Stimulated activated CD4-positive, alpha-beta T cell treated with anti-CD3 and anti-CD28 coated beads, Interleukin-1b, Interleukin-23, amount 100 ng/mL, for 48 hours (primary cell): Measurements from ENCODE around the gene DNAH5.

ENCODE experiments used
- DNase-seq: peaks from one replicate; pipeline ENCODE4 v3.0.0-alpha.2; 2020

The DNAH5 gene

DNA sequence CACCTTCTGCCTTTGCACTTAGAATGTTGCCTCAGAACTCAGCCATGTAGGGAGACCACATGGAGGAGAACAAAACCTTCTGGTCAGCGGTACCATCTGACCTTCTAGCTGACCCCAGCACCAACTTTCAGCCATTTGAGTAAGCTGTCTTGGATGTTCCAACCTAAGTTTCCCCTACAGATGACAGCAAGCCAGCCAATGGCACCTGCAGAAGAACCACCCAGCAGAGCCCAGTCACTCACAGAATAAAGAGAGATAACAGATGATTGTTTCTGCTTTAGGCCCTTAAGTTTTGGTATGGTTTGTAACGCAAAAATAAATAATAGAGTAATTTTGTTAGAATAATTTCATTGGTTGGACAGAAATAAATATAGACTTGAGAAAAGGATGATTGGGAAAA is 10.4 kb downstream of the DNAH5 start:
- DNase-seq, result no peak

DNA sequence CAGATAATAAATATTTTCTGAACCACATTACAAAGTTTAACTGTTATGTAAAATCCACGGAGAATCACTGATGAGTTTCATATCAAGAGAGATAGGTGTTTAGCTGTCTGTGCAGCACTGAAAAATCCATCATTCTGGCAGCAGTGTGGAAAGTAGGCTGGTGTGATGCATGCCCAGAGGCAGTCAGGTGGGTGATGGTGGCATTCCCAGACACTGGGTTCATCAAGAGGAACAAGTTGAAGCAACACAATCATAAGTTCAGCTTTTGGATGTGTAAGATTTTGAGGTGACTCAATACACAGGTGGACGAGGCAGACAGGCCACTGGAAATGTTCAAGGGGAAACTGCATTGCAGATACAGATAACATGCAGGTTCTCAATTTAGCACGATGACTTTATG is 11.9 kb downstream of the DNAH5 start:
- DNase-seq, result no peak

DNA sequence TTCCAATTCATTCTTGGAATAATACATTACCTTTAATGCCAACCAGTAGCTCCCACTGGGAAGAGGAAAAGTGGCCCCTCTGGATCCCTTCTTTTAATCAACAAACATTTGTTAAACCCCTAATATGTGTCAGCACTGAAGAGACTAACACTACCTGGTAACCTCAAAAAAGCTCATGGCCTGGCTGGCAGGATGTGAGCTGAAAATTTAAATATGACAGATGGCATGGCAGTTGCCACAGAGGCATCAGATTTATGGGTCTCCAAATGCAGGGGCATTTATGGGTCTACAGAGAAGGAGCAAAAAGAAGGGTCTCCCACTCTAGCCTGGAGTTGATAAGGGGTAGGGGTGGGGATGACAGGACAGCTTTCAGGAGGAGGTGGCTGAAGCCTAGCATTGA is 12.5 kb downstream of the DNAH5 start:
- no peak for DNase-seq

DNA sequence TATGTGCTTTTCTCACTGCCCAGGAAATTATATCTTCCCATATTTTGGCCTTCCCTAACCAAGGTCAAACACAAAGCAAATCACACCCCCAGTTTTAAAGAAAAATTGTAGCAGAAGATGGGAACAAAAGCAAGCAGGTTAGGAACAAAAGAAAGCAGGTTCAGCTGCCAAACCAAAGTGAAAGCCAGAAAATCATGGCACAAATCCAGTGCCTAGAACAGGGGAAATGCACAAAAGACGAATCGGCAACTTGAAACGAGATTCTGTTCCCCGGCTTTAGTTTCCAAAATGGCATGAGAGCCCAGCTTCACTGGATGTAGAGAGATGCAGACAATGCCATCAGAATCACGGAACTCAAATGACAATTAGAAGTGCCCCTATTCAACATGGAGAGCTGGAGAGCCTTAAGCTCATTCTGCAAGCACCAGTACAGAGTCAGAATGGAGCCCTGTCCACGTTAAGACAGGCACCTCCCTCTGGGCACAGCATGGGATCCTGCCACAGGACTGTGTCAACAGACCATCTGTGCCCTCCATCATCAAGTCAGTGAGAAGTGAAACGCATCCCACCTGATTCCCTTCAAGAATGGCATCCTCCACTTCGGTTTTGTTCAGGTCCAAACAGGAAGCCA is 13.8 kb downstream of the DNAH5 start:
- DNase-seq, result no peak

DNA sequence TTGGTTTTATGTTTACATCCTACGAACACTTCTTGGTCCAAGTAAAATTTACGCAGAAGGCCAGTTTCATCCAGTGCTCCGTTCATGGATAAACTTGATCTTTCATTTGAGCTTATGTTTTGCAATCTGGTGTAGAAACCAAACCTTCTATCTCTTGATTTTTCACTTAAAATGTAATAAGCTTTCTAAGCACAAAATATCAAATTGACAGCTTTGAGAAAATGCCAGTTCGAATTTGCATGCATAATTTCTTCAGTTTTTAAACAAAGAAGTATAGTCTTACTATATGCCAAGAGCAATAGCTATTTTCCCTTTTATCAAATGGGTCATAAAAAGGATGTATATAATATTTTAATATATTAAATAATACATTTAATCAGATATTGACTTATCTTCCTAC is 17.8 kb downstream of the DNAH5 start:
- no peak for DNase-seq

DNA sequence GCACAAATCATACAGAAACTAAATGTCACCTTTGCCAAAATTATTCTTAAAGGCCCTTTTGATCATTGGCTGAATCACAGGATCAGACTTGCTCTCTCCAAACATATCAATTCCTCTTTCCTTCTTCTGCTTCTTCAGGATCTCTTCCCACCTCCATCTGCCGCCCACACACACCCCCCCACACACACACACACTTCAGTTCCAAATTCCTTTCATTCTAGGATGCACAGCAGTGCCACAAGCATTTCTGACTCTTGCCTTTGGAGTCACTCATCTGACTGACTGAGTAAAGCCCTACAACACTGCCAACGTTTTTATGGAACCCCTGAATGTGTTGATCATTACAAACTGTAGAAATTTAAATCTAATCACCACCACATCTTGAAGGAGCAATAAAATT is 22.9 kb downstream of the DNAH5 start:
- DNase-seq, result no peak

DNA sequence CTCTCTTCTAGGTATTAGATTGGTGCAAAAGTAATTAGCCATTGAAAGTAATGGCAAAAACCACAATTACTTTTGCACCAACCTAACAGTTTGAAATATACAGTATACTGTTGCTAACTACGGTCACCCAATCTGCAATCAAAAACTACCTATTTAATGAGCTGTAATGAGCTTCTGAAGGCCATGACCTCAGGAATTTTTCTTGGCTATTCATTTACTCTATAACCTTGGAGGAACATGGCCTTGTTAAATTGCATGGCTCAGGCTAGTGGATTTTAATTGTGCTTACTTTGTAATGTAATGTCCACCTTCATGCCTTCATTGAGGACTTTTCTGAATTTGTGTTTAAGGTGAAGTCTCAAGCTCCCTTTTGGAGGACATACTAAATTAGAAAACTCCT is 24.7 kb downstream of the DNAH5 start:
- DNase-seq, result no peak

DNA sequence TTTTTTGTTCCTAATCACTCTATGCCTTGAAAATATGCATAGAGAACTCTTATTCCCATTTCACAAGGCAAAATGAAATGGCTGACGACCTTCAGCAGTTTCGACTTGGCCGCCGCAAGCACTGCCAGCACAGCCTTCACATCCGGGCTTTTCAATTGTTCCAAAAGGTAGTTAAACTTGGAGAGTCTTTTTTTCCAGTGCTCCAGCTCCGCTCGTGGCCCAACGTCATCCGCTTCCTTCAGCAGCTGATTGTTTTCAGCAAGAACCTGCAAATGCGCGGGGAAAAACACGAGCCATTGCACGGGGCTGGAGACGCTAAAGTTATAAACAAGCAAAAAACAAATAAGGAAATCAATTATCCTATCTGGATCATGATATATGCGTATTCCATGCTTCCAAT is 25.4 kb downstream of the DNAH5 start:
- DNase-seq, result no peak

DNA sequence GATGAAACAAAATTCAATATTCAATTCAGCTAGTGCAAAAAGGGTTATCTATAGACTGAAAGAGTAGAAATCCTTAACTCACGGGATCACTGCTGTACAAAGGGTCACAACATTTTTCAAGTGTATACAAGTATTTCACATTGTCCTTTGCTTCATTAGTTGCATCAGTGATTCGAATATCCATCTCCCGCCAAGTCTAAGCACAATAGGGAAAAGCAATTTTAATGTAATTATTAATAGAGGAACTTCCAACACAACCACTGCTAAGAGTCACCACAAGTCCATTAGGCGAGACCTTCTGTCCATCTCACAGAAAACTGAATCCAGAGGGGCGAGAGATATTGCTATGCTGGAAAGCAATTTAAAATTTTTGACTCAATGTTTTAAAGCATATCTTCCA is 27.4 kb downstream of the DNAH5 start:
- no peak for DNase-seq

DNA sequence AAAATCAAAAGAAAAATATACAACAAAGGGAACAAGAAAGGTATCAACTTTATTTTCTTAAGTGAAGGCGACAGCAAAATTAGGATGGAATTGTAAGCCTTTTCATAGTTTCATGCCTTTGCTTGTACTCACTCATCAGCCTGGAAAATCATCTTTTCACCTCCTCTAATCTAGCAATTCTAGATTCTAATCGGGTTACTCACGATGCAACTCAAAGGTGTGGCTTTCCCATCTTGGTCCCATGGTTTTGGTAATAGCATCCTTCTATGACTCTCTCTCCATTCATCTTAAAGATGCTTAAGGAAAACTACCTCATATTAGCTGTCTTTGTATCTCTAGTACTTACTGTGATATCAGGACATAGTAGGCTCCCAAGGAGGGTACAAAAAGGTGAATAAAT is 30.5 kb downstream of the DNAH5 start:
- no peak for DNase-seq

DNA sequence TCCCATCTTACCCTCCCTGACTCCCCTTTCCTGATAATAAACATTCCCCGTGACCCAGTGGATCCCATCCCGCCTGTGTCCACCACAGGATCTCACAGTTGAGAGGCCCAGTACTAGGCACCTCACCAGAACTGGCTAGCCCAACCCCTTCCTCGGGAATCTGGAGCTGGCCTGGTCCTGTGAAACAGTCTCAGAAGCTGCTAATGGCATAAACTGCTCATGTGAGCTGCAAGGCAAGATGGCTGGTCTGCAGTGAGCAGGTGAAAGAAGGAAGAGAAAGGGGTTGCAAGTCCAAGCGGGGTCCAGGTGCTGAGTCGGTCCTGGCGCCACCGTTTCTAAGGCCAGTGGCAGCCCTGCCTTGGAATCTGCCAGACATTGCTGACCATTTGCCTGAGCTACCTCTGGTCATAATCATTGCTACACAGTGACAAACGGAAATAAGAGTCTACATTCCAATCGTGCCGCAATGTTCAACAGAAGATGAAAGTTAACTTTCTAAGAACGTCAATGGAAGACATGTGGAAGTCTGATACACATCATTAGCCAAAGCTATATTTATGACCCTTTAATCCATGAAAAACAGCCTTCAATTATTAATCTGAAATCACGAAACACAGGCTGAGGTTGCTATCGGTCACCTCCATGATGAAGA is 33.7 kb downstream of the DNAH5 start:
- DNase-seq, result no peak

DNA sequence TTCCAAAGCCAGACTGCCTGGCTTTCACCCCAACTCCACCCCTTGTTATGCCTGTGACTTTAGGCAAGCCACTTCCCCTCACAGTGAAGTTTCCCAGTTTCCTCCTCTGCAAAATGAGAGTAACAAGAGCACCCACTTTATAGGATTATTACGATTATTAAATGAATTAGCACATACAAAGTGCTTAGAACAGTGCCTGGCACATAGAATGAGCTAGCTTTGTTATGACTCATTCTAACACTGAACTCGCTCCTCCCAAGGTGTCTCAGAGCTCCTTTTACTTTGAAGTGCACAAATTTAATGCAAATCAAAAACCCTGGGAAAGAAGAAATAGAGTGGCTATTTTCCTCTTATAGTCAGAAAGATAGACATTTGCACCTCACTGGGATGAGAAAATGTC is 34.3 kb downstream of the DNAH5 start:
- DNase-seq, result no peak

DNA sequence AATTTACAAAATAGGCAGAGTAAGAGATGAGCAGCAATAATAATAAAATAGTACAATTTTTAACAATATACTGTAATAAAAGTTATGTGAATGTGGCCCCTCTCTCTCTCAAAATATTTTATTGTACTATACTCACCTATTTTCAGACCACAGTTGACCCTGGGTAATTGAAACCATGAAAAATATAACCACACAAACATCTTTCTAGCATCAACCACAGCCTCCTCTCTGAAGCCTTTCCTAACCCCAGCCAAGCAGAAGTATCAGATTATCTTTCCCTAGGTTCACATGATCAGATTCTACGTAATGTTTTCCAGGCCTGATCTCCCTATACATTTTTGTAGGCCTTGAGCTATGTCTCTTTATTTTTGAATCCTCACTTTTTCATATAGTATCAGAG is 35.2 kb downstream of the DNAH5 start:
- no peak for DNase-seq

DNA sequence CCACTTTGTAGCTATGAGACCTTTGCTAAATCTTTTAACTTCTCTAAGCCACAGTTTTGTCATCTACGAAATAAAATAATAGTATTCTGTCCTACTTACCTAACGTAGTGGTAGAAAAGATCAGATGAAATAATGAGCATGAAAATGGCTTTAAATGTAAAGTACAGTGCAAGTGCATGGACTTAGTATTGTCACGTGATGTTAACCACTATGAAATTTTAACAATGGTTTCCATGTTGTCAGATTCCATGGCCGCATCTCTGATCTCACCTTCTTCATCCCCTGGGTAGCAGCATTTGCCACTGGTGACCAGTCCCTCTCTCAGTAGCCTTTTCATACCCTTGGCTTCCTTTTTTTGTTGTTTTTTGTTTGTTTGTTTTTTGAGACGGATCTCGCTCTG is 45.9 kb downstream of the DNAH5 start:
- no peak for DNase-seq

DNA sequence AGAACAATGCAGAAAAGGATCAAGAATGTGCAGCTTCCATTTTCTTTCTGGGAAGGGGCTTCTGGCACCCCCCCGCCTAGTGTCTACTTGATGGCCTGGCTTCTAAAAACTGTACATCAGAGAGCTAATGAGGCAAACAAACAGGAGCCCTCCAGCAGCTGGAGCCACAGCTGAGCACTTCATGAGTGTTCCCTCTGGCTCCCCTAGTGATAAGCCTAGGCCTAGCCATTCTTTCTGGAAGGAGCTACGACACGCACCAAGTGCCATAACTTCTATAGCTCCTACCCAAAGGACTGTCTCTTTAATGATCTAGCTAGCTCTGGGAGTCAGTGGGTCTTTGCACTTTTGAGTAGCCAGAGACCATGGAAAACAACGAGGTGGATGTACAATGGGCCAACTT is 66.1 kb downstream of the DNAH5 start:
- DNase-seq, result no peak

DNA sequence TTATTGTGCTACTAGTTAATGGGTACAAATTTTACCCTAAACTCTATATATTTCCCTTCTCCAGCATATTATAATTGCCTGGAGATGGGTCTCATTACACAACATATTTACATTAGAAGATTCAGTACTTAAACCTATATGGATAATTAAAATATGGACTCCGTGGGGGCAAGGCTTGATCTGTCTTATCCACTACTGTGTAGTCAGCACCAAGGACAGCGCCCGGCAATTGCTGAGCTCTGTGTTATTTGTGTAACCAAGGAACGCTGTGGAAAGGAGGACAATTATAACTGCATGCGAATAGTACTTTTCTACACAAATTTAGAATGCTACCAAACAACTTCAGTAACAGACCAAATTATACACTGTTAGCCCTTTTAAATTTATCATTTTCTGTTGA is 77.7 kb downstream of the DNAH5 start:
- no peak for DNase-seq

DNA sequence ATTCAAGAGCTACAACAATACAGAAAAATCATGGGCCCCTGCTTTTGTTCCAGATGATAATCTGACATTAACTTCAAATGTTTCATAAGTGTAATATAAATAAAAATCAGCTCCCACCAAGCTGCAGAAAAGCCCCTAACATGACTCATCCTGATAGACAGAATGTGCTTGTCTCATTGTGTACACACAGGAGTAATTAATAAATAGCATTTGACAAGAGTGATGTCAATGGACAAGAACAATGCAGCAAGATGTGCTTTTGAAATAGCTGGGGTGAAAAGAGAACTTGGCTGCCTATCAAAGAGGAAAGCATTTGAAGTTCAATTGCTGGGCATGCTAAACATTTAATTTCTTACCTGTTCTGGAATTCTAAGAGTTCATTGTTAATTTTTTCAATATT is 79.2 kb downstream of the DNAH5 start:
- DNase-seq, result no peak

DNA sequence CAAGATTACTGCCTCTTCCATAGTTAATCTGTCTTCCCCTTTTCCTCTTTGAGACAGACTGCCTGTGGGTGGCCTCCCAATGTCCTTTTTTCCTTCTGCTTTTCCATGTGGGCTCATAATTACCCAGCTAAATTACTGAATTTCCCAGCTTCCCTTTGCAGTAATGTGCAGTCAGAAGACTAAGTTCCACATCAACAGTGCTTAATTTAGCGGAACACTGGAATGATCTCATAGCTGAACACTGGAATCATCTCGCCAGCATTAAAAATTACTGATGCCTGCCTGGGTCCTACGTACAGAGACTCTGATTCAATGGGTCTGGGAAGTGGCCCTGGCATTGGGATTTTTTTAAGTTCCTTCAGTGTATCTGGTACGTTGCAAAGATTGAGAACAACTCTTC is 84.3 kb downstream of the DNAH5 start:
- no peak for DNase-seq

DNA sequence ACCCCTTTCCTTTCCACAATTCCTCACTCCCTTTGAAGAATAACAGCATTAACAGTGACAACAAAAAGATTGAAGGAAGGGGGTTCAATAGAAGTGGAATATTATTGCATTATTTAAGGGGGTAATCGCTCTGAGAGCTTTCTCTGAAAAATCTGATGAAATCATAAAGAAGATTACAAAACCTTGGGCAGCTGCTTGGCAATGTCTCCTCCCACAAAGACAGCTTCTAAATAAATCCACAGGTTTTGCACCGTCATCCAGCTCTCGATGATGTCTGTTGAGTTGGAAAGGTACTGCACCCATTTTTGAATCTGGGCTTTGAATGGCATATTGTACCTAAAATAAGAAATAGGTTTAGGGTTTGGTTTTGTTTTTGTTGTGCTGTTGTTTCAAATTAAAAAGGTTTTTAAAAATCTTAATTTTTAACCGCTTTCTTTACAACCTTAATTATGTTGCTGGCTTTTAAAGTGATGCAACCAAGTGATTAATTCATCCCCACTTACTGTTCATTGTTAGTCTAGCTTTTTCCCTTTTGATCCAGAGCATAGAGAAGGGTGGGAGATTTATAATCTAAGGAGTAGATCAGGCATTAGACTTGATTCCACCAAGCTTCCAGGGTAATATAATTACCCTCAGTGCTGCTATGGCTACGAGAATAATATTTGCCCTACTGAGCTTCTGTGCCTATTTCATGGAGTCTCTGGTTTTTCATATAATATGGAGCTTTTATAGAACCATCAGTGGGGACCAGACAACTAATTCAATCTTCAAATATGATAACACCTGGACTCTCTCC is 85.0 kb downstream of the DNAH5 start:
- DNase-seq, result no peak

DNA sequence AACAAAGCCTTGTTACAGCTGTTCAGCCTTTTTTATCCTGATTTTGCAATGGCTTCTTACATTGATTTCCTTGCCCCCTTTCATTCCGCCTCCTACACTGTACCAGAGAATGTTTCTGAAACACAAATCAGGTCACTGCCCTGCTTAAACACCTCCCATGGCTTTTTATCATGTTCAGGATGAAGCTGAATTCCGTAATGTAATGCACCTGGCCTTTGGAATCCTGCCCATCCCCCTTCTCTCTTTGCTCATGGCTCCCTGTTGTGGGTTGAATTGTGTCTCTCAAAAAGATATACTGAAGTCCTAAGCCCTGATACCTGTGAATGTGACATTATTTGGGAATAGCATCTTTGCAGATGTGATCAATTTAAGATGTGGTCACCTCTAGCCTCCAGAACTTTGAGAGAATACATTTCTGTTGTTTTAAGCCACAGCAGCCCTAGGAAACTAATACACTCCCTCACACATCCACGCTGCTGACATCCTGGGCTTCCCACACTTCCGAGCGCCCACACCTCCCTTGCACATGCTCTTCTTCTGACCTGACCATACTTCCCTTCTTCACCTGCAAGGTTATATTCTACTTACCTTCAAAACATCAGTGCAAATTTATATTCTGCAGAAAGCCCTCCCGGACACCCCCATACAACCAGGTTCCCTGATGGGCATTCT is 101.2 kb downstream of the DNAH5 start:
- DNase-seq, result no peak

DNA sequence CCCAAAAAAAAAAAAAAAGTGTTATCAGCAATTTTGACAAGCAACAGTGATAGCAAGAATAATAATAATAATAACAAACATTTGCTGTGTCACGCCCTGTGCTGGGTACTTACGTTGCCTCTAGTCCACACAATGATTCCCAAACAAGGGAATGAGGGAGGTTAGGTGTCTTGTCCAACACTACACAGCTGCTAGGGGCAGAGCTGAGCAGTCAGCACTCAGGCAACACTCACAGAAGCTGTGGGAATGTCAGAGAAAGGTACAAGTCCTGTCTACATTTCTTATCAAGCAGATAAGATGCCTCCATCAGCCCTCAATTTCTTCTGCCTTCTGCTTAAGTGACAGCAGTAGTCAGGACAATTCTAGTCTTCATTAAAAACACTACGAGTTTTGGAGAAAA is 111.0 kb downstream of the DNAH5 start:
- no peak for DNase-seq

DNA sequence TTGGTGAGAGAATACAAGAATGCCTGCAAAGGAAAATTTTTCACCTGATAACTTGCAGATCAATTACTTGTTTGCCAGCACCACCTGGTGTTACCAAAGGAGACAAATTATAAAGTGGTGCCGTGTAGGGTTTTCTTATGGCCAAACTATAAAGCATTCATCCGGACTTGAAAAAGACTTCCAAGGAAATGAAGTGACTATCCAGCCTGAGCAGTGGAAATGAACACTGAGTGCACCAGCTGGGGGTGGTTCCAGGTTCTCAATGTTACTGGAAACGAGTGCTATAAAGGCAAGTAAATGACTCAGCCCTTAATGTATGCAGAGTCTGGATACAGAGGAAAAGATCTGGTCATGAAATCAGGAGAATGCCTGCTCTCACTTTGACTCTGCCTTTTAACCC is 113.1 kb downstream of the DNAH5 start:
- no peak for DNase-seq

DNA sequence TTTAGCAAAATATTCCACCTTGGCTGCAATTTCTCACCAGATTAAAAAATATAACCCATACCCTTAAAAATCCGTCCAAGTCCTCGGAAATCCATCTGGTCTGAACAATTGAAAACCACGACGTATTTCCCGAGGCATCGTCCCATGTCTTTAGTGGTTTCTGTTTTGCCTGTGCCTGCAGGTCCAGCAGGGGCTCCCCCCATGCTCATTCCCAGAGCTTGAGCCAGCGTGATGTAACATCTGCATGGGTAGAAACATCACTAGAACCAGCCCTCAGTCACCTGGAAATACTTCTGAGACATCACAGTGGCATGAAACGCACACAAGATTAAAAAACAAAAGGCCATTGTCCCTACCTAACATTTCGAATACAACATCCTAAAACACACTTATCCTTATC is 114.0 kb downstream of the DNAH5 start:
- DNase-seq, result no peak

DNA sequence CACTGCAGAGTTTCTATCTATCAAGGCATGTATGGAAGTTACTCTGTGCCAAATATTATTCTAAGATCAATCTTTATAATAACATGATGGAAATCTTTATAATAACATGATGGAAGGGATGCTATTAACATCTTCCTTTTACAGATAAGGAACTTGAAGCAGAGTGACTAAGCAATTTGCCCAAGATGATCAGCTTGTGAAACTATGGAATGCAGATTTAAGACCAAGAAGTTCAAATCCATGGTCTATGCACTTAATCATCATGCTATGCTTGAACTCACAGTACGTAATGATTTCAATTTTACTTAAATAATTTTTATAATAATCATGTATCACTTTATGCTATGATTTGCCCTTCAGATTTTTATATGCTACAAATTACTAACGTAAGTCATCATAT is 123.1 kb downstream of the DNAH5 start:
- no peak for DNase-seq
